MM.1S (cell line): ENCODE data around the gene SERPINC1.
"Not testable (repeated sequence)": the region's sequence is repeated elsewhere in the genome, so short reads cannot be mapped to it uniquely, and the experiment has no call there.

Experiments used
- DNase-seq: peaks from one replicate; pipeline ENCODE4 v3.0.0-alpha.2; 2015
- H2AFZ ChIP-seq: fragments of 300-600 bp; sonication (generic); 2 replicates; pipeline ENCODE4 v1.6.0; 2016; ENCODE audit warnings: antibody characterized with exemption, low read length
- H3F3A ChIP-seq: fragments of 300-600 bp; sonication (generic); 2 replicates; pipeline ENCODE4 v1.6.1; 2016; ENCODE audit warnings: mild to moderate bottlenecking, antibody characterized with exemption, low read length, moderate library complexity, mixed read lengths; ENCODE audit not compliant: insufficient read depth
- H3K27ac ChIP-seq: fragments of 300-600 bp; sonication (generic); 2 replicates; pipeline ENCODE4 v1.5.1; 2016; ENCODE audit warnings: mild to moderate bottlenecking, low read length
- H3K27me3 ChIP-seq: fragments of 300-600 bp; sonication (generic); replicated peaks from 2 replicates; pipeline ENCODE4 v1.6.0; 2016; ENCODE audit warnings: low read length; ENCODE audit not compliant: insufficient read depth
- H3K36me3 ChIP-seq: fragments of 300-600 bp; sonication (generic); replicated peaks from 2 replicates; pipeline ENCODE4 v1.6.1; 2016; ENCODE audit warnings: mild to moderate bottlenecking, low read length, mixed read lengths; ENCODE audit not compliant: insufficient read depth
- H3K4me1 ChIP-seq: fragments of 300-600 bp; sonication (generic); 2 replicates; pipeline ENCODE4 v1.6.1; 2016; ENCODE audit warnings: low read length, mixed read lengths
- H3K4me2 ChIP-seq: fragments of 300-600 bp; sonication (generic); 2 replicates; pipeline ENCODE4 v1.6.0; 2016; ENCODE audit warnings: low read depth, low read length
- H3K4me3 ChIP-seq: fragments of 300-600 bp; sonication (generic); 2 replicates; pipeline ENCODE4 v1.5.1; 2016; ENCODE audit warnings: low read length, mixed read lengths
- H3K79me2 ChIP-seq: fragments of 300-600 bp; sonication (generic); 2 replicates; pipeline ENCODE4 v1.6.1; 2016; ENCODE audit warnings: mixed run types, low read length, mixed read lengths
- H3K9ac ChIP-seq: fragments of 300-600 bp; sonication (generic); 2 replicates; pipeline ENCODE4 v1.6.1; 2016; ENCODE audit warnings: low read length, mixed read lengths
- H3K9me2 ChIP-seq: fragments of 300-600 bp; sonication (generic); replicated peaks from 2 replicates; pipeline ENCODE4 v1.6.1; 2016; ENCODE audit warnings: mild to moderate bottlenecking, low read length, mixed read lengths; ENCODE audit not compliant: insufficient read depth
- H3K9me3 ChIP-seq: fragments of 300-600 bp; sonication (generic); replicated peaks from 2 replicates; pipeline ENCODE4 v1.6.1; 2016; ENCODE audit warnings: mild to moderate bottlenecking, low read length, mixed read lengths; ENCODE audit not compliant: insufficient read depth
- H4K20me1 ChIP-seq: fragments of 300-600 bp; sonication (generic); 2 replicates; pipeline ENCODE4 v1.6.1; 2016; ENCODE audit warnings: mild to moderate bottlenecking, low read length, moderate library complexity, mixed read lengths; ENCODE audit not compliant: insufficient read depth
- EZH2 ChIP-seq: fragments of 300-600 bp; sonication (generic); optimal IDR thresholded peaks from 2 replicates; pipeline ENCODE3; 2017; ENCODE audit warnings: low read depth, mild to moderate bottlenecking, antibody characterized with exemption, low read length, mixed read lengths
- EZH2phosphoT487 ChIP-seq: fragments of 300-600 bp; sonication (generic); IDR thresholded peaks from 2 replicates; pipeline ENCODE4 v1.6.1; 2018; ENCODE audit warnings: antibody characterized with exemption, low read length
- TF ChIP-seq, protein P1 (sequence below): fragments of 300-600 bp; sonication (generic); IDR thresholded peaks from 2 replicates; pipeline ENCODE4 v1.5.1; 2016; ENCODE audit warnings: antibody characterized with exemption, low read length, mixed read lengths

The SERPINC1 gene

DNA sequence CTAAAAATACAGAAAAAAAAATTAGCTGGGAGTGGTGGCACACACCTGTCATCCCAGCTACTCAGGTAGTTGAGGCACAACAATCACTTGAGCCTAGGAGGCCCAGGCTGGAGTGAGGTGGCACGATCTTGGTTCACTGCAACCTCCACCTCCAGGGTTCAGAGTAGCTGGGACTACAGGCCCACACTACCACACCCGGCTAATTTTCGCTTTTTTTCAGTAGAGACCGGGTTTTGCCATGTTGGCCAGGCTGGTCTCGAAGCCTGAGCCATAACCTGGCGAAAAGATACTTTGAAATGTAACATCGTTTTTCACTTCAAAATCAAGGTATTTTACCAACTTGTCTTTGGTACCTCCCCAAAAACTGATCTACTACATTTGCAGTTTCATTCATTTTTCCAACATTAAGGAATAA lies 55.4 kb downstream of the SERPINC1 start:
- Histone ChIP-seq H3K36me3 (peaks cover 27% of the 10 kb centered on the region), H3K27ac (no peak overlapping the region; the same call in 1 of the 2 replicates), H3K27me3 (no peaks in the 10 kb centered on the region)

DNA sequence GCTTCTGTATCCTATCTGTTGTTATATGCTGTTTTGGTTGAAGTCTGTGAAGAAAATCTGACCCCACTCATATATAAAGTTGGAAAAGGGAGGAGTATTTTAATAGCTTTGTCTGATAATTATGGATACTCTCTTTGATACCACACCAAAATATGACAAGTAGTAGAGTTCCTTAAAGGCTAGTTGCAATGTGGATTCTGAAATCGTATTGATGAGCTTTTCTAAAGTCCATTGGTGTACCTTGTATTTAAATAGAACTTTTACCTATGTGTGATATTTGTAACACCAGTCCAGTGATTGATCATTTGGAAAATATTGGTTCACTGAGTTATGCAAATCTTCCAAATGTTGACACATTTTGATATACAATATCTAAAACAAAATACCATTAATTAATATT lies 57.1 kb downstream of the SERPINC1 start:
- peaks cover 50% of the 10 kb centered on the region for H3F3A ChIP-seq
- peaks cover 20% of the 10 kb centered on the region for H3K4me1 ChIP-seq
- H3K4me2 ChIP-seq, result no peak overlapping the region
- H3K27me3 ChIP-seq, result no peaks in the 10 kb centered on the region
- H2AFZ ChIP-seq, result no peak overlapping the region
- DNase-seq, result no peak
- H3K4me3 ChIP-seq, result no peak overlapping the region
- H4K20me1 ChIP-seq, result peaks cover 25% of the 10 kb centered on the region
- no peaks in the 10 kb centered on the region for H3K9me2 ChIP-seq
- no peak overlapping the region for H3K9ac ChIP-seq
- no peaks in the 10 kb centered on the region for H3K9me3 ChIP-seq
- TF ChIP-seq EZH2 (no peak), EZH2phosphoT487 (no peak)
- TF ChIP-seq, protein P1, sequence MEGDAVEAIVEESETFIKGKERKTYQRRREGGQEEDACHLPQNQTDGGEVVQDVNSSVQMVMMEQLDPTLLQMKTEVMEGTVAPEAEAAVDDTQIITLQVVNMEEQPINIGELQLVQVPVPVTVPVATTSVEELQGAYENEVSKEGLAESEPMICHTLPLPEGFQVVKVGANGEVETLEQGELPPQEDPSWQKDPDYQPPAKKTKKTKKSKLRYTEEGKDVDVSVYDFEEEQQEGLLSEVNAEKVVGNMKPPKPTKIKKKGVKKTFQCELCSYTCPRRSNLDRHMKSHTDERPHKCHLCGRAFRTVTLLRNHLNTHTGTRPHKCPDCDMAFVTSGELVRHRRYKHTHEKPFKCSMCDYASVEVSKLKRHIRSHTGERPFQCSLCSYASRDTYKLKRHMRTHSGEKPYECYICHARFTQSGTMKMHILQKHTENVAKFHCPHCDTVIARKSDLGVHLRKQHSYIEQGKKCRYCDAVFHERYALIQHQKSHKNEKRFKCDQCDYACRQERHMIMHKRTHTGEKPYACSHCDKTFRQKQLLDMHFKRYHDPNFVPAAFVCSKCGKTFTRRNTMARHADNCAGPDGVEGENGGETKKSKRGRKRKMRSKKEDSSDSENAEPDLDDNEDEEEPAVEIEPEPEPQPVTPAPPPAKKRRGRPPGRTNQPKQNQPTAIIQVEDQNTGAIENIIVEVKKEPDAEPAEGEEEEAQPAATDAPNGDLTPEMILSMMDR, result no peak
- peaks cover 11% of the 10 kb centered on the region; the same call in 1 of the 2 replicates for H3K36me3 ChIP-seq
- peaks cover 10% of the 10 kb centered on the region for H3K79me2 ChIP-seq
- H3K27ac ChIP-seq, result no peak overlapping the region

More for the DNA sequence above, 55.4 kb downstream of the SERPINC1 start:
- Histone ChIP-seq H3K79me2 (peaks cover 27% of the 10 kb centered on the region), H2AFZ (no peak overlapping the region), H3K9ac (no peak overlapping the region), H3K9me2 (no peaks in the 10 kb centered on the region), H3K4me3 (no peak overlapping the region), H3K4me2 (no peak overlapping the region), H3K9me3 (no peaks in the 10 kb centered on the region), H3F3A (peaks cover 67% of the 10 kb centered on the region), H3K4me1 (peaks cover 35% of the 10 kb centered on the region), H4K20me1 (peaks cover 42% of the 10 kb centered on the region)
- DNase-seq, result no peak
- TF ChIP-seq EZH2phosphoT487, result no peak
- TF ChIP-seq EZH2, result no peak
- TF ChIP-seq, protein P1, result no peak

DNA sequence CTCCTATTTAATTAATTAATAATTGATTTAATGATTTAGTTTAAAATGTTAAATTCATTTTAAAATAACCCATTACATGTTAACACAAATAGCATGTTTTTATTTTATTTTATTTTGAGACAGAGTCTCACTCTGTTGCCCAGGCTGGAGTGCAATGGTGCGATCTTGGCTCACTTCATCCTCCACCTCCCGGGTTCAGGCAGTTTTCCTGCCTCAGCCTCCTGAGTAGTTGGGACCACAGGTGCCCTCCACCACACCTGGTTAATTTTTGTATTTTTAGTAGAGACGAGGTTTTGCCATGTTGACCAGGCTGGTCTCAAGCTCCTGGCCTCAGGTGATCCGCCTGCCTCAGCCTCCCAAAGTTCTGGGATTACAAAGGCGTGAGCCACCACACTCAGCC lies 57.6 kb downstream of the SERPINC1 start:
- H3K9ac ChIP-seq, H2AFZ ChIP-seq, H3K4me2 ChIP-seq, H3K79me2 ChIP-seq, H3K9me3 ChIP-seq, H3K9me2 ChIP-seq, DNase-seq, H3K36me3 ChIP-seq, H3K27me3 ChIP-seq, H3K27ac ChIP-seq, H3K4me3 ChIP-seq: not testable (repeated sequence)
- peaks cover 18% of the 10 kb centered on the region; the same call in 1 of the 2 replicates for H3K4me1 ChIP-seq
- peaks cover 45% of the 10 kb centered on the region for H3F3A ChIP-seq
- H4K20me1 ChIP-seq, result peaks cover 20% of the 10 kb centered on the region

DNA sequence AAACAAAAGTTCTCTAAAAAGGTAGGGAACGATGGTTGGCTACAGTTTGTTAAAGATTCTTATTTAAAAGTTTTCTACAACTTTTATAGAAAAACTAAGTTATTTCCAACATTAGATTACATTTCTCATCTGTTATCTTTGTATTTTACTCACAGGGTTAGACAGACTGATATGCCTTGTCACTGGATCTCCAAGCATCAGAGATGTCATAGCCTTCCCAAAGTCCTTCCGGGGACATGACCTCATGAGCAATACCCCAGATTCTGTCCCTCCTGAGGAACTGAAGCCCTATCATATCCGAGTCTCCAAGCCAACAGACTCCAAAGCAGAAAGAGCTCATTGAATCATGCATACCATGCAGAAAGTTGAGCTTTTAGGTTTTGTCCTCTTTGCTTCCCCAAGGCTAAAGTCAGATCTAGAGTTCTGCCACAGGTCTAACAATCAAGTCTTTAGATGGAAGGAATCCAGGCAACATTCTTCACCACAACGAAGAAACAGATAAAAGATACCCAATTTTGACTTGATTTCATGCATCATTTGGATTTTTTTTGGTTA lies 59.7 kb downstream of the SERPINC1 start:
- Histone ChIP-seq H3K27me3 (no peaks in the 10 kb centered on the region), H3F3A (peaks cover 24% of the 10 kb centered on the region), H3K79me2 (no peaks in the 10 kb centered on the region), H3K9ac (no peak overlapping the region), H3K9me3 (no peaks in the 10 kb centered on the region), H4K20me1 (no peaks in the 10 kb centered on the region; the same call in 1 of the 2 replicates), H2AFZ (no peak overlapping the region), H3K4me1 (peaks cover 6% of the 10 kb centered on the region; the same call in 1 of the 2 replicates), H3K9me2 (no peaks in the 10 kb centered on the region), H3K4me2 (no peak overlapping the region), H3K36me3 (no peaks in the 10 kb centered on the region), H3K27ac (no peak overlapping the region), H3K4me3 (no peak overlapping the region)
- DNase-seq, result no peak
- TF ChIP-seq EZH2, result no peak
- TF ChIP-seq EZH2phosphoT487, result no peak
- TF ChIP-seq, protein P1, result no peak
